Heart right ventricle (tissue), 16 donors: ENCODE results near the gene CAMK2N1. TPM values are rescaled to one million over a fixed set of nuclear protein-coding genes. Genes with fewer than 3 reads are reported as not detected.
"Not testable (repeated sequence)": the region's sequence is repeated elsewhere in the genome, so short reads cannot be mapped to it uniquely, and the experiment has no call there.

Source experiments
- ATAC-seq, 8 donors: fragments of 200-7000 bp; cut with Tn5 transposase; one replicate each; pipeline ENCODE4 v1.9.1; 2020; ENCODE audit warnings: mild to moderate bottlenecking in 8 of 8, moderate library complexity in 8 of 8, moderate number of reproducible peaks in 1 of 8
- DNase-seq, 2 donors: peaks; one replicate each; pipeline ENCODE4 v3.0.0-alpha.2; 2020
- H3K27ac ChIP-seq, 10 donors: fragments of 200-600 bp; sonication (generic) in 2 of 10; one replicate each; pipeline versions ENCODE4 v1.5.0 to v1.8.0; 2020 to 2022; ENCODE audit warnings: mild to moderate bottlenecking in 3 of 10
- H3K27me3 ChIP-seq, 7 donors: fragments of 200-600 bp; one replicate each; pipeline ENCODE4 v1.8.0; 2021 to 2022; ENCODE audit warnings: mild to moderate bottlenecking in 2 of 7
- H3K36me3 ChIP-seq, 9 donors: fragments of 200-600 bp; sonication (generic) in 1 of 9; one replicate each; pipeline versions ENCODE4 v1.5.0 to v1.8.0; 2020 to 2022; ENCODE audit warnings: mild to moderate bottlenecking in 2 of 9
- H3K4me1 ChIP-seq, 9 donors: fragments of 200-600 bp; sonication (generic) in 1 of 9; one replicate each; pipeline versions ENCODE4 v1.5.0 to v1.8.0; 2020 to 2022; ENCODE audit warnings: mild to moderate bottlenecking in 4 of 9
- H3K4me3 ChIP-seq, 10 donors: fragments of 200-600 bp; sonication (generic) in 2 of 10; one replicate each; pipeline versions ENCODE4 v1.5.0 to v1.8.0; 2020 to 2022; ENCODE audit warnings: mild to moderate bottlenecking in 7 of 10, moderate library complexity in 2 of 10
- H3K9me3 ChIP-seq, 11 donors: fragments of 200-600 bp in 10 of 11; sonication (generic) in 2 of 11; one replicate each; pipeline versions ENCODE4 v1.5.0 to v1.8.0; 2013 to 2022; ENCODE audit warnings: mild to moderate bottlenecking in 2 of 11, control low read depth in 1 of 11, moderate library complexity in 1 of 11
- WGBS, 2 donors: extraction: QIAGEN DNeasy Blood & Tissue Kit; methylation state at CpG; one replicate each; pipeline ENCODE4 v1.1.7; 2013; ENCODE audit warnings: inconsistent platforms in 1 of 2; 5-methylcytosine and 5-hydroxymethylcytosine counted together
- intact Hi-C, 10 donors: fragments of 100-400 bp; cut with DNase I; formaldehyde crosslinking; loops; one replicate each; pipeline versions ENCODE4 v1.11.1 to v1.14.2; 2022
- polyA plus RNA-seq, 2 donors: library from polyadenylated mRNA; stranded (reverse); fragments of 200-250 nt; gene quantifications; one replicate each; pipeline ENCODE4 v1.2.3, GENCODE V29; 2013
- total RNA-seq, 10 donors: library from RNA; stranded (reverse); fragmentation: NEBNext Ultra II Directional in 3 of 10; extraction: Animal tissue kit (Norgen Biotek cat#: 25700) in 3 of 10; gene quantifications; one replicate each; pipeline versions ENCODE4 v1.2.1 to v1.2.4, GENCODE V29; 2021 to 2023
- TF ChIP-seq, protein P1 (sequence below), 9 donors: fragments of 200-600 bp; sonication (generic) in 2 of 9; IDR thresholded peaks; one replicate each; pipeline versions ENCODE4 v1.5.0 to v1.8.0; 2021 to 2022; ENCODE audit warnings: antibody characterized with exemption in 9 of 9, mild to moderate bottlenecking in 5 of 9, moderate library complexity in 1 of 9
- donor health status: Arrhythmogenic right ventricular cardiomyopathy.
- donor health status: ischemic (EF 13 %, LVEDD 7.1; RV severe dilation, severe dysfunction).
- donor health status: healthy with polysubstance abuse.
- donor health status: DM: no; HTN: yes; CAD: no.
- donor health status: DM: no; HTN: no; CAD: no.
- donor health status: ischemic (EF 25% LVEDD 6.9; RV normal size, moderate dysfunction).
- donor health status: ischemic (EF 25% LVEDD 5.7; RV mildly dilated, moderate dysfunction).
- donor health status: healthy.
- donor health status: DM: yes; HTN: yes; CAD: no.
- donor health status: Ischemic cardiomyopathy.
- donor health status: ischemic (EF 35%, LVEDD 5.7; RV mildly dilated, moderate dysfunction).
- donor health status: nonischemic (EF 11% LVEDD 7.7; RV severe dilation, severe dysfunction).
- donor health status: DM: yes; HTN: yes; CAD: no.
- donor health status: PGD.
- donor health status: ischemic (EF 29% LVEDD 5.4; RV normal size, mild dysfunction).
- donor health status: nonischemic (EF 23%, LVEDD 6.1; RV moderate dilation, normal function).

Gene CAMK2N1
- total and polyA plus RNA-seq, 12 donors: 4.0 to 12.9 (median 8.5) TPM

DNA sequence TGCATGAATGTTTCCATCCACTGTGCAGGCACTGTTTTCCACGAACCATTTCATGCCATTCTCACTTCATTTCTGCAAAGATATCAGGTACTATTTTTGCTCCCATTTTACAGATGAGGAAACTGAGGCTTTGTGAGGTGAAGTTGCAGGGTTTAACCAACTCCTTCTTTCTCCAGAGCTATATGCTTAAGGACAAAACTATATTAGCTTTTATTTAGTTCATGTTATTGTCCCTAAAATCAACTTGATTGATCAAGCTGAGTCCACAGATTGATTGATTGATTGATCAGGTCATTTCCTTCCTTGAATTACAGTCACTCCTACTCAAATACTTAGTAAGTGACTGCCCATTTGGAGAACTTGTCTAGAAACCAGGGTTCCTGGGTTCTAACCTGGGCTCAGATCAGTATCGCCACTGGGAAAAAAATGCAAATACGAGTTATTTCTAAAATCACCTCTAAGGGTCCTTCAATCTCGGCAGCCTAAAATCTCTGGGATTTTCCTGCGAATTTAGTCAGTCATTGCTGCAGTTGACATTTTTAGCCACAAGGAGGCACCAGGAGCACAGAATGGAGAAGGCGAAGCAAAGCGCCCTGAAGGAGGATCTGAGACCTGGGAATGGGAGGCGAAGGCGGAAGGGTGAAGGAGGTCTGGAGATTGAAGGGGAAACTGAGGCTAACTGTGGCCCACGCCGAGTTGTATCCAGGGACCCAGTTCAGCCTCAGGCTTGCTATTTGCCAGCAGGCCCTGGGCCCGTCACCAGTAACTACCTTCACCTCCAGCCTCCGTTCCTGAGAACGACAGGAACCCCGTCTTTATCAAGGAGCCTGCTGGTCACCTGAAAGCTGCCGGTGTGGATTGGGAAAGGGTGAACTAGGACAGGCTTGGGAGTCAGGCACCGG, 36.2 kb upstream of the CAMK2N1 start:
- Histone ChIP-seq H3K4me1 (peaks cover 0 to 7% (median 0%) of the 10 kb centered on the region in 9 donors), H3K27ac (no peak overlapping the region), H3K9me3 (no peaks in the 10 kb centered on the region), H3K27me3 (peaks cover 0 to 15% (median 0%) of the 10 kb centered on the region in 7 donors), H3K36me3 (no peaks in the 10 kb centered on the region), H3K4me3 (peak overlapping the region in 1 of 10 donors; percentile 17)
- intact Hi-C loops: loop anchor here in 9 of 10 donors (2.0 to 10.0 kb wide), 7 partner anchors 53 to 213 kb away; partner anchors contain the start of genes PINK1 (in 5 of the 9) and SH2D5 (in 2 of the 9)
- TF ChIP-seq, protein P1, sequence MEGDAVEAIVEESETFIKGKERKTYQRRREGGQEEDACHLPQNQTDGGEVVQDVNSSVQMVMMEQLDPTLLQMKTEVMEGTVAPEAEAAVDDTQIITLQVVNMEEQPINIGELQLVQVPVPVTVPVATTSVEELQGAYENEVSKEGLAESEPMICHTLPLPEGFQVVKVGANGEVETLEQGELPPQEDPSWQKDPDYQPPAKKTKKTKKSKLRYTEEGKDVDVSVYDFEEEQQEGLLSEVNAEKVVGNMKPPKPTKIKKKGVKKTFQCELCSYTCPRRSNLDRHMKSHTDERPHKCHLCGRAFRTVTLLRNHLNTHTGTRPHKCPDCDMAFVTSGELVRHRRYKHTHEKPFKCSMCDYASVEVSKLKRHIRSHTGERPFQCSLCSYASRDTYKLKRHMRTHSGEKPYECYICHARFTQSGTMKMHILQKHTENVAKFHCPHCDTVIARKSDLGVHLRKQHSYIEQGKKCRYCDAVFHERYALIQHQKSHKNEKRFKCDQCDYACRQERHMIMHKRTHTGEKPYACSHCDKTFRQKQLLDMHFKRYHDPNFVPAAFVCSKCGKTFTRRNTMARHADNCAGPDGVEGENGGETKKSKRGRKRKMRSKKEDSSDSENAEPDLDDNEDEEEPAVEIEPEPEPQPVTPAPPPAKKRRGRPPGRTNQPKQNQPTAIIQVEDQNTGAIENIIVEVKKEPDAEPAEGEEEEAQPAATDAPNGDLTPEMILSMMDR (IDR thresholded peaks at IDR 0.05): peak; percentile 82 to 94 (median 90)
- WGBS, 2 donors: 14 to 19% methylated on average over 17 of the region's 17 CpGs
- peak; percentile 58 to 81 (median 72) for ATAC-seq
- DNase-seq: peak; percentile 42 to 82

DNA sequence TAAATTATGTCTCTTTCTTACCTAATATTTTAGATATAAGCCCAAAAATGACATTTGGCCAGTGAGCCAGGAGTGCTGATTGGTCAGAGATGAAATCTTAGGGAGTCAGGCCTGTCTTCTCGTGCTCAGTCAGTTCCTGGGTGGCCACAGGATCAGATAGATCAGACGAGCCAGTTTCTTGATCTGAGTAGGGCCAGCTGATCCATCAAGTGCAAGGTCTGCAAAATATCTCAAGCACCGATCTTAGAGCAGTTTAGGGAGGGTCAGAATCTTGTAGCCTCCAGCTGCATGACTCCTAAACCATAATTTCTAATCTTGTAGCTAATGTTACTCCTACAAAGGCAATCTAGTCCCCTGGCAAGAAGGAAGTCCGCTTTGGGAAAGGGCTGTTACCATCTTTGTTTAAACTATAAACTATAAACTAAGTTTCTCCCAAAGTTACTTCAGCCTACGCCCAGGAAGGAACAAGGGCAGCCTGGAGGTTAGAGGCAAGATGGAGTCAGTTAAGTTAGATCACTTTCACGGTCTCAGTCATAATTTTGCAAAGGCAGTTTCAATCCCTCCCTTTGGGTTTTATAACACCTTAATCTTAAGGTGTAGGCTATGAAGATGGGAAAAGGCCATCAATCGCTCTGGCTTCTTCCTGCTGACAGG, 33.7 kb upstream of the CAMK2N1 start:
- not testable (repeated sequence) for DNase-seq
- WGBS, 2 donors: 56 to 59% methylated on average over 7 of the region's 7 CpGs
- intact Hi-C loops: loop anchor here in 5 of 10 donors (2.0 to 10.0 kb wide), 4 partner anchors 55 to 215 kb away; partner anchors contain the start of genes PINK1 (in 2 of the 5) and SH2D5 (in 2 of the 5)

DNA sequence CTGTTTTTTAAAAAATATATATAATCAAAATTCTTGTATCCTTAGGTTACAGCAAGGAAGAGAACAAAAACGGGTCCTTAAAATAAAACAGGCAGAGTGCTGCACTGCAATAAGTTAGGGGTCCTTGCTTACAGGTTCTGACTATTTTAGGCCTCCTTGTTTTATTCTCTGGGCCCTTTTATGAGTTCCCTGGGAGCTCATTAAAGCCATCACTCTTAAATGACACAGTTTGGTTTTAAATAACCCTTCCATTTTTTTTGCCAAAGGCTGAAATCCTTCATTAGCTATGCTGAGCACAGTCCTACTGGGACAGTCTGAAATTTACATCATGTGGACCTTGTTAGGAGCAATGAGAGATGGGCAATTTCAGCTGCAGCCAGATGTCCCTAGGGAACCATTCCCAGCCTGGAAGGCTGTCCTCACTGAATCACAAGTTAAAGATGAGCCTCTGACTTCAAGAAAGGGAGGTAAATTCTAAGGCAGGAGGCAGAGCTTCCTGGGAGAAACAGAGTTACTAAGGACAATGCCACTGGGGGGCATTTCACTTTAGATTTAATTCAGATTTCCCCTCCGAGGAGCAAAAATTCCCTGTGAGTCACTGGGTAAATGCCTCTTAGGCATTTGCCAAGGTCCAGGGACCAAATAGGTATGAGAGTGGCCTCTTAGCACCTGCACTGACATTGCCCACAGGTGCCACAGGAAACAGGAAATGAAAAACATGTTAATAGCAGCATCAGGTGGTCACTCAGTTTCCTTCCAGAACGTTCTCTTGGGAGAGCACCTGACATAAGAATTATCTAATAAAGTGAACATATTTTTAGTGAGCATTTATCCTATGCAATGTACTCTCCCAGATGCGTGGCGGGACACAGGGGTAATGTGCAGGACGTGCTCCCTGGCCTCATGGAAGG, 25.8 kb upstream of the CAMK2N1 start:
- intact Hi-C loops: no loop called here
- ATAC-seq (no peak), DNase-seq (no peak)
- TF ChIP-seq, protein P1 (IDR thresholded peaks at IDR 0.05): no peak
- WGBS, 2 donors: 52 to 54% methylated on average over 6 of the region's 6 CpGs
- Histone ChIP-seq H3K36me3 (peaks cover 0 to under 1% (median 0%) of the 10 kb centered on the region in 9 donors), H3K4me3 (no peak overlapping the region), H3K9me3 (no peaks in the 10 kb centered on the region), H3K27ac (no peak overlapping the region), H3K4me1 (peaks cover 0 to 13% (median 7%) of the 10 kb centered on the region in 9 donors), H3K27me3 (peaks cover 0 to 29% (median 6%) of the 10 kb centered on the region in 7 donors)

More for the DNA sequence above, 33.7 kb upstream of the CAMK2N1 start:
- not testable (repeated sequence) for H3K27ac ChIP-seq, H3K4me3 ChIP-seq, ATAC-seq, H3K4me1 ChIP-seq, H3K9me3 ChIP-seq, H3K36me3 ChIP-seq
- H3K27me3 ChIP-seq: peaks cover 0 to 23% (median 0%) of the 10 kb centered on the region in 7 donors

DNA sequence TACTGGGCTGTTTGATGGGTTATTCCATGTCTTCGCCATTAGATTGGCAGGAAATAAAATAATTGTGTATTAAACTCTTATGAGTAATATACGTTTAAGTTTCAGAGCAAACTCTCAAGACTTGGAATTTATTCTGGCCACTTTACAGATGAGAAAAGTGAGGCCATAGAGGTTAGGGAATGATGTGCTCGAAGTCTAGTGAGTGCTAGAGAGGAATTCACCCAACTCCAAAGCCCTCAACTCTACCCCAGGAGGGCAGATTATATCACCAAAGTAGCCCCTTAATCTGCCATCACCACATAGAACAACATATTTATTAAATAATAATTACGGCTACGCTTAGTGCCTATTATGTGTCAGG, 22.4 kb upstream of the CAMK2N1 start:
- 63 to 64% methylated on average over 5 of the region's 5 CpGs for WGBS, 2 donors
- ATAC-seq (no peak), DNase-seq (no peak)
- intact Hi-C loops: no loop called here
- peak overlapping the region in 9 of 10 donors; percentile 89 to 95 (median 93) for H3K27ac ChIP-seq
- TF ChIP-seq, protein P1 (IDR thresholded peaks at IDR 0.05): no peak
- H3K4me3 ChIP-seq: peak overlapping the region; percentile 67 to 99 (median 91)
- H3K9me3 ChIP-seq: no peaks in the 10 kb centered on the region
- H3K27me3 ChIP-seq: peaks cover 0 to 25% (median 6%) of the 10 kb centered on the region in 7 donors
- peaks cover 0 to 47% (median 38%) of the 10 kb centered on the region in 9 donors for H3K4me1 ChIP-seq
- H3K36me3 ChIP-seq: peaks cover 0 to 34% (median 5%) of the 10 kb centered on the region in 9 donors
